Gastrocnemius medialis (tissue), 4 donors: ENCODE measurements around the gene ITGA4.

Source experiments
- CTCF ChIP-seq, 5 experiments: fragments of 450-650 bp in 3 of 5; fragments of 200-600 bp in 2 of 5; sonication (generic) in 2 of 5; IDR thresholded peaks in 4 of 5; conservative IDR thresholded peaks in 1 of 5; 1 replicate in 4 of 5; 2 replicates in 1 of 5; pipeline ENCODE4 v1.5.1; 2016 to 2019; ENCODE audit warnings: antibody characterized with exemption in 5 of 5, mild to moderate bottlenecking in 3 of 5, moderate library complexity in 3 of 5
- POLR2A ChIP-seq, 2 donors: fragments of 450-650 bp; IDR thresholded peaks; one replicate each; pipeline ENCODE4 v1.6.1; 2017; ENCODE audit warnings: antibody characterized with exemption in 2 of 2, mild to moderate bottlenecking in 2 of 2, moderate library complexity in 2 of 2

- no peak for TF ChIP-seq CTCF (IDR thresholded peaks at IDR 0.05 in 4 of 5, conservative IDR thresholded peaks at IDR 0.05 in 1 of 5)
- TF ChIP-seq POLR2A (IDR thresholded peaks at IDR 0.05) = no peak
Measured at GRCh38 chr2:181553244-181553643, 96.1 kb downstream of the ITGA4 start.
